GM21528 (cell line): ENCODE results near the gene PLCH1.

ENCODE experiments used
- ATAC-seq: cut with Tn5 transposase; IDR thresholded peaks from one replicate; pipeline ENCODE4 v1.9.1; 2021; ENCODE audit warnings: mild to moderate bottlenecking, moderate library complexity; ENCODE audit not compliant: unreplicated experiment, low FRiP score

Gene PLCH1

DNA sequence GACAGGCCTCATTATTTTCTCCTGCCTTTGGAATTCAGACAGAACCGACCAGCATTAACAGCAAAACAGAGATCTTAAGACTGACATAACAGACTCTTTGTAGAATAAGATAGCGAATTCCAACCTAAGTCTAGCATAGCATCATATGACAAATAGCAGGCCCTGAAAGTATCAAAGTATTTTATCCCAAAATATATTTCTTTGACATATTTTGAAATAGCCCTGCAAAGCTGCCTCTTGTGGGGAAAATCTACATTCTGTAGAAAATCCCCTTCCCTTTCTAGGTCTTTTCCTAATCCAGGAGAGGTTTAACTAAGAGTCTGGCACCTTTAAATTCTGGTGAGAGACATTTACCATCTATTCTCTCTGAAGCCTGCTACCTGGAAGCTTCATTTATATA is 417.0 kb downstream of the PLCH1 start:
- ATAC-seq, result no peak

- no peak for ATAC-seq
These were observed 417.4 kb downstream of the PLCH1 start for GRCh38 chr3:155327430-155327829.

- no peak for ATAC-seq
These were observed 418.0 kb downstream of the PLCH1 start for GRCh38 chr3:155326901-155327300.

DNA sequence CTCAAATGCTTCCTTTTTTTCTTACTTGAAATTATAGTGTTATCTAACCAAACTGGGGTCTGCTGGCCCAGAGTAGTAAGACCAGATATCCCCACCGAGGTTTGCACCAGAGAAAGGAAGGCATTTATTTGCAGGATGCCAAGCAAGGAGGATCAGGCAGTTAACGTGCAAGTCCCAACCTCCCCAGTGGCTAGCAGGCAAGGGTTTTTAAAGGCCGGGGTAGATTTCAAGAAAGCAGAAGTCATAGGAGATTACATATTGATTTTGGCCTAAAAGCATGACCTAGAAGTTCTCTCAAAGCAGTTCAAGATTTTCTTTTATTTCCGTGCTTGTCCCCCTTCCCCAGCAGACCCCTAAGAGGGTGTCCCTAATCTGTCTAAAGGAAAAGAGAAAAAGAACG is 418.6 kb downstream of the PLCH1 start:
- no peak for ATAC-seq
